ENCODE data around the gene VWCE.

Gene VWCE

GRCh38 chr11:61327669-61328071 lies 32.6 kb upstream of the VWCE start:
- no peak overlapping the region for H3K4me3 ChIP-seq (ENCODE audit: low read depth, low read length)
- in situ Hi-C loops (cut with HindIII; ENCODE audit: low sequenced_read_pairs): no loop called here
- no peak for TF ChIP-seq CTCF (IDR thresholded peaks at IDR 0.05; ENCODE audit: low read depth, low read length)
- DNase-seq (ENCODE audit: low read depth, low spot score): no peak

GRCh38 chr11:61325649-61326414 lies 30.7 kb upstream of the VWCE start:
- no peak for DNase-seq (ENCODE audit: low read depth, low spot score)
- no peak for TF ChIP-seq CTCF (IDR thresholded peaks at IDR 0.05; ENCODE audit: low read depth, low read length)
- in situ Hi-C loops (cut with HindIII; ENCODE audit: low sequenced_read_pairs): no loop called here
- no peak overlapping the region for H3K4me3 ChIP-seq (ENCODE audit: low read depth, low read length)

- H3K4me3 ChIP-seq (ENCODE audit: low read depth, low read length): no peak overlapping the region
- no peak for DNase-seq (ENCODE audit: low read depth, low spot score)
- no peak for TF ChIP-seq CTCF (IDR thresholded peaks at IDR 0.05; ENCODE audit: low read depth, low read length)
- in situ Hi-C loops (cut with HindIII; ENCODE audit: low sequenced_read_pairs): no loop called here
Measured at GRCh38 chr11:61315260-61315659, 20.1 kb upstream of the VWCE start.

GRCh38 chr11:61310749-61311148 lies 15.6 kb upstream of the VWCE start:
- H3K4me3 ChIP-seq (ENCODE audit: low read depth, low read length): no peak overlapping the region
- no peak for DNase-seq (ENCODE audit: low read depth, low spot score)
- no peak for TF ChIP-seq CTCF (IDR thresholded peaks at IDR 0.05; ENCODE audit: low read depth, low read length)
- in situ Hi-C loops (cut with HindIII; ENCODE audit: low sequenced_read_pairs): no loop called here

GRCh38 chr11:61309739-61310138 lies 14.6 kb upstream of the VWCE start:
- in situ Hi-C loops (cut with HindIII; ENCODE audit: low sequenced_read_pairs): no loop called here
- no peak overlapping the region for H3K4me3 ChIP-seq (ENCODE audit: low read depth, low read length)
- TF ChIP-seq CTCF (IDR thresholded peaks at IDR 0.05; ENCODE audit: low read depth, low read length): no peak
- no peak for DNase-seq (ENCODE audit: low read depth, low spot score)

- TF ChIP-seq CTCF (IDR thresholded peaks at IDR 0.05; ENCODE audit: low read depth, low read length): no peak
- no peak overlapping the region for H3K4me3 ChIP-seq (ENCODE audit: low read depth, low read length)
- in situ Hi-C loops (cut with HindIII; ENCODE audit: low sequenced_read_pairs): no loop called here
- DNase-seq (ENCODE audit: low read depth, low spot score): no peak
Measured at GRCh38 chr11:61309141-61309540, 14.0 kb upstream of the VWCE start.

Data from astrocyte of the spinal cord (primary cell).